ENCODE results near the gene EHMT2.
A peak's percentile ranks its signal among the peaks of the same experiment; 100 is the strongest.
"Not testable (repeated sequence)": the region's sequence is repeated elsewhere in the genome, so short reads cannot be mapped to it uniquely, and the experiment has no call there.

EHMT2 gene

GRCh38 chr6:31869343-31869742 is 28.2 kb downstream of the EHMT2 start:
- DNase-seq: no peak

DNA sequence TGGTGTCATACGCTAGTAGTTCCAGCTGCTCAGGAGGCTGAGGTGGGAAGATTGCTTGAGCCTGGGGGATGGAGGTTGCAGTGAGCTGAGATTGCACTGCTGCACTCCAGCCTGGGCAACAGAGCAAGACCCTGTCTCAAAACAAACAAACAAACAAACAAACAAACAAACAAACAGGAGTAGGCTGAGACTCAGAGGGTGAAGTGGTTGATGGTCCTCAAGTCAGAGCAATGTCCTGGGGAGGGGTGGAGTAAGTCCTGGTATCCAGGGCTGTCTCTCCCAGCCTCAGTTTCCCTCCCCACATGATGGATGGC is 28.9 kb downstream of the EHMT2 start:
- not testable (repeated sequence) for DNase-seq

DNA sequence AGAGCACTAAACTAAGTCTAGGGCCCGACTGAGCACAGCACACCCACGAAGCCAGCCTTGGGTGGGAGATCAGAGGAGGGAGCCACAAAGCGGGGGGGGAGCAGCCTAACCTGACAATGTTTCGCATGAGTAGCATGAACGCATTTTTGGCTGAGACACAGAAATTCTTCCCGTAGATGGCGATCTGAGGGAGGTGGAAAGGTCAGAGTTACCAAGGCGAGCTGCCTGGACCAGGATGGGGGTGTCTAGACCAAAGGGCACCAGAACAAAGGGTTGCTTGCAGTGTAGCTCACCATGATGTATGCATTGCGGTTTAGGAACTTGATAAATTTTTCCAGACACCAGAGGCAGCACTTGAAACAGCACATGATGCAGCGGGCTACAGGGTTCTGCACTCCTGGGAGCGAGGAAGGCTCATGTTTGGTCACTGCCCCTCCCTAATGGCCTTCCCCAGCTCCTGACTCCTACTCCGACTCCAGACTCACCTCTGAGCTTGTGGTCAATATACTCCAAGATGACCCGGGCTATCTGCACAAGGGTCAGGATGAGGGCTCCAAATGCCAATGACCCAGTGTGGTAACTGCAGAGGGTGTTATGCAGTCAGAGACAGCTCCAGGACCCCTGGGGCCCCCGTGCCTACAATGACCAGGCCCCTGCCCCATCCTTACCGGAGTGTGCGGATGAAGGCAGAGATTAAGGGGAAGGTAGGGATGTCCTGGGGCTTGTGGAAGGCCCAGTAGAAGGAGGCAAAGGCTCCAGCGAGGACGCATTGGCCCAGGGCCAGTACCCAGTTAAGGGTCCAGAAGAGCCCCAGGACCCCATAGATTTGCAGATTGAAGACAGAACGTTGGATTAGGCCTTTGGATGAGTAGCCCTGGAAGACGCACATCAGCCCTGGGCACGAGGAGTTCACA is 32.0 kb downstream of the EHMT2 start:
- no peak for DNase-seq

DNA sequence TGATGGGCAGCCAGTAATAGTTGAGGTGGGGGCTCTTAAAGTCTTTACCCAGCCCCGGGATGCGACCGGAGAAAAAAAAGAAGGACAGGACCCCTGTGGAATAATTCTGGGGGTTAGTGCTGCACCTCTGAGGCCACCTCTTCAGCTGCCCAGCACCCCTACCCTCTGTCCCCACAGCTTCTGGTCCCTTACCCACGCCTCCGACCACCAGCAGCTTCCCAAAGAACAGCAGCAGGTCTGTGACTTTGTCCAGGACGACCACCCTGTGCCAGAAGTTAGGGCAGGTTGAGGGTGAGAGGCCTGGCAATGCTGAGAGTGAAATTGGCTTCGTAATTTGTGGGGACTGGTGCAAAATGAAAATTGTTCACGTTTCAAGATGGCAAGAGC is 32.7 kb downstream of the EHMT2 start:
- DNase-seq: no peak

DNA sequence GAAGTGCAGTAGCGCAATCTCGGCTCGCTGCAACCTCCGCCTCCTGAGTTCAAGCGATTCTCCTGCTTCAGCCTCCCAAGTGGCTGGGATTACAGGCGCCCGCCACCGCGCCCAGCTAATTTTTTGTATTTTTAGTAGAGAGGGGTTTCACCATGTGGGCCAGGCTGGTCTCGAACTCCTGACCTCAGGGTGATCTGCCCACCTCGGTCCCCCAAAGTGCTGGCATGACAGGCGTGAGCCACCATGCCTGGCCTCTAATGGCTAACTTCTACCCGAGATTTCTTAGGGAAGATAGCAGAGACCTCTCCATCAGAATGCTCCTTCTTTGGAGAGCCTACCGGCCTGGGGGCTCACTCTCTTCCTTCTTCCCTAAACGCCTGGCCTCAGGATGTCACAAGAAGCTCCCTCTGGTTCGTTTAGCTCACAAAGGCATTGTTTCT is 33.4 kb downstream of the EHMT2 start:
- not testable (repeated sequence) for DNase-seq

- DNase-seq: peak; percentile 99
Observed at GRCh38 chr6:31862344-31863235, 34.9 kb downstream of the EHMT2 start, which contains the start of gene NEU1. Gene NEU1 (minus strand): TSS chr6:31862821. CDS start chr6:31862776, 45 bp downstream.

DNA sequence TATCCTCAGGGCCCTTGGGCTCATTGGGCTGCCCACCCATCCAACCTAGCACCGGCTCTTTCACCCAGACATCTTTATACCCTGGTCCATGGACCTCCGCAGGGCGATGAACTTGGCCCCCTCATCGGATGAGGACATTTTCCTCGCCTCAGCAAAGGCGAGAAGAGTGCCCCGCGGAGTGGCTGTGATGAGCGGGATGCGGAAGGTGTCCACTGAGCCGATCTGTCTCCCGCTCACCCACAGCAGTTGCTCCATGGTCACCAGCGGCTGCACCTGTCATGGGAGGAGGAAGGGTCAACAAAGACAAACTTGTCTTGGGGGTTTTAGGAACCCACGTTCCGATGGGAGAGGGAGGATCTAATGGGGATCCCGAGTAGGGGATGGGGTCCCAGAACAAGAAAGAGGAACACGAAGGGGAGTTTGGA is 35.6 kb downstream of the EHMT2 start:
- no peak for DNase-seq

DNA sequence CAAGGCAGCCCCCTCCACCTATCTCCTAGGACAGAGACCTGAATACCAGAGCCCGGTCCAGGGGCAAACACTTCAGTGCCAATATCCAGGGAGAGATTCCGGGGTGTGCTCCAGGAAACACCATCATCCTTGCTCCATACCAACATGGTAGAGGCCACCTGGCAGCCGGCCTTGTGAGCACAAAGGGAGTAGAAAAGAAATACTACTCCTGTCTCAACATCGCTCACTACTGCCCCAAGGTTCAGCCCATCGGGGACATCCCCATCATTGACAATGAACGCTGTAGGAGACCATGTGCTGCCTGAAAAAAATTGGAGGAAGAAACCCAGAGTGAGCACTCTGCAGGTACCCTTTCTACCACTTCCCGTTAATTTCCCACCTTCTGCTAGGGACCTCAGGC is 36.3 kb downstream of the EHMT2 start:
- DNase-seq: no peak

GRCh38 chr6:31860349-31860748 is 37.1 kb downstream of the EHMT2 start:
- DNase-seq: no peak

DNA sequence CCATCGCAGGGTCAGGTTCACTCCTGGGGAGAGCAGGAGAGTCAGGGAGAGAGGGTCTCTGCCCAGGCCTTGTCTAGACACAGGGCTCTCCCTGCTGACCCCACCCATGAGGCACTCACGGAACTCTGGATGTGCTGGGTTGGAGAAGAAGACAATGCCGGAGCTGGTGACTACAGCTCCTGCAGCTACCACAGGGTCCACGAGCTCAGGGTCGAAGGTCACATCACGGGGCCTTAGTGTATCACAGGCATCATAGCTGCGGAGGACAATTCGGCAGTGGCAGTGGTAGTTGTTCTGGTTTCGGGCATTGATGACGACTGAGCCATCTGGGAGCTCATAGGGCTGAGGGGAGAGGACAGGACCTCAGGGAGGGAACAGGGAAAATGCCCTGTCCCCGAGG is 37.6 kb downstream of the EHMT2 start:
- no peak for DNase-seq

DNA sequence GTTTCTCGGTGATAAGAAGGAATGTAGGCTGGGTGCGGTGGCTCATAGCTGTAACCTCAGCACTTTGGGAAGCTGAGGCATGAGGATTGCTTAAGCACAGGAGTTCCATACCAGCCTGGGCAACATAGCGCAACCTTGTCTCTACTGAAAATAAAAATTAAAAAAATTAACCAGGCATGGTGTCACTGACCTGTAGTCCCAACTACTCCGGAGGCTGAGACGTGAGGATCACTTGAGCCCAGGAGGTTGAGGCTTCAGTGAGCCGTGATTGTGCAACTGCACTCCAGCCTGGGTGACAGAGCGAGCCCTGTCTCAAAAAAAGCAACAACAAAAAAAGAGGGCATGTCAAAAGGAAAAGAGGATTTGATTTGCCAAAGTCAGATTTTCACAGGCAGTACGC is 38.8 kb downstream of the EHMT2 start:
- DNase-seq: no peak

DNA sequence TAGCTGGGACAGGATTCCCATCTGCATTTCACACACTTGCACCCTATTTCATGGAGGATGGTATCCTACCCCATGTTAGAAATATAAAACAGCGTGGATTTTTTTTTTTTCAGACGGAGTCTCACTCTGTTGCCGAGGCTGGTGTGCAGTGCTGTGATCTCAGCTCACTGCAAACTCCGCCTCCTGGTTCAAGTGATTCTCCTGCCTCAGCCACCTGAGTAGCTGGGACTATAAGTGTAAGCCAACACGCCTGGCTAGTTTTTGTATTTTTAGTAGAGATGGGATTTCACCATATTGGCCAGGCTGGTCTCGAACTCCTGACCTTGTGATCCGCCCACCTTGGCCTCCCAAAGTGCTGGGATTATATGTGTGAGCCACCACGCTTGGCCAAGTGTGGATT is 39.7 kb downstream of the EHMT2 start:
- not testable (repeated sequence) for DNase-seq

- DNase-seq: not testable (repeated sequence)
Observed at GRCh38 chr6:31851980-31852718, 45.3 kb downstream of the EHMT2 start.

DNA sequence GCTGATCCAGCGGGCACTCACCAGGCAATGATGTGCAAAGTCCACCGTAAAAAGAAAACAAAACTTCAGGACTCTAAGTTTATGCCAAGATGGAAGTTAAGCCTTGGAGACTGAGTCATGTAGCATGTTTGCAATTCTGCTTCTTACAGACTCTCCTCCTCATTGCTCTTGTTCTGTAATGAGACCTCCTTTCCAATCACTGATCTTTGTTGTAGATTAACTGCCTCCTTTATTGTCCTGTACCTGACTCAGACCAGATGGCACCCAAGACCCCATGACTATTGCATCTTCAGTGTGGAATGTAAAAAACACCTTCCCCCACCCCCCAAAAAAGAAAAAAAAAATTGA is 46.0 kb downstream of the EHMT2 start:
- DNase-seq: no peak

GRCh38 chr6:31850765-31851484 is 46.6 kb downstream of the EHMT2 start:
- DNase-seq: no peak

GRCh38 chr6:31847276-31847978 is 50.1 kb downstream of the EHMT2 start:
- DNase-seq: no peak

- DNase-seq: no peak
Observed at GRCh38 chr6:31844507-31844906, 53.0 kb downstream of the EHMT2 start.

- no peak for DNase-seq
Observed at GRCh38 chr6:31842053-31842452, 55.4 kb downstream of the EHMT2 start.

DNA sequence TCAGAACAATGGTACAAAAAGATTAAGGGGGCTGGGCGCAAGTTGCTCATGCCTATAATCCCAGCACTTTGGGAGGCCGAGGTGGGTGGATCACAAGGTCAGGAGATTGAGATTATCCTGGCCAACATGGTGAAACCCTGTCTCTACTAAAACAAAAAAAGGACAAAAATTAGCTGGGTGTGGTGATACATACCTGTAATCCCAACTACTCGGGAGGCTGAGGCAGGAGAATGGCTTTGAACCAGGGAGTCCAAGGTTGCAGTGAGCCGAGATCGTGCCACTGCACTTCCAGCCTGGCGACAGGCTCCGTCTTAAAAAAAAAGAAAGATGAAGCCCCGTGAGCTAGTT is 57.7 kb downstream of the EHMT2 start:
- not testable (repeated sequence) for DNase-seq

DNA sequence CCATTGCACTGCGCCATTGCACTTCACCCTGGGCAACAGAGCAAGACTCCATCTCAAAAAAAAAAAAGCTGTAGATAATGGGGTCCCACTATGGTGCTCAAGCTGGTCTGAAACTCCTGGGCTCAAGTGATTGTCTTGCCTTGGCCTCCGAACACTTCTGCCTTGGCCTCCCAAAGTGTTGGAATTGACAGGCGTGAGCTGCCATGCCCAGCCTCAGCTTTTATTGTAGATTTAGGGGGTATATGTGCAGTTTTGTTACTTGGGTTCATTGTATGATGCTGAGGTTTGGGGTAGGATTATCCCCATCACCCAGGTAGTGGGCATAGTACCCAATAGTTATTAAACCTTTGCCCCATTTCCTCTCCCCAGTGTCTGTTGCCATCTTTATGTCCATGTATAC is 58.5 kb downstream of the EHMT2 start:
- no peak for DNase-seq

GRCh38 chr6:31838114-31838553 is 59.4 kb downstream of the EHMT2 start:
- not testable (repeated sequence) for DNase-seq

All from effector CD4-positive, alpha-beta T cell (primary cell).